Measurements from ENCODE around the gene CHCHD6.

Gene CHCHD6

DNA sequence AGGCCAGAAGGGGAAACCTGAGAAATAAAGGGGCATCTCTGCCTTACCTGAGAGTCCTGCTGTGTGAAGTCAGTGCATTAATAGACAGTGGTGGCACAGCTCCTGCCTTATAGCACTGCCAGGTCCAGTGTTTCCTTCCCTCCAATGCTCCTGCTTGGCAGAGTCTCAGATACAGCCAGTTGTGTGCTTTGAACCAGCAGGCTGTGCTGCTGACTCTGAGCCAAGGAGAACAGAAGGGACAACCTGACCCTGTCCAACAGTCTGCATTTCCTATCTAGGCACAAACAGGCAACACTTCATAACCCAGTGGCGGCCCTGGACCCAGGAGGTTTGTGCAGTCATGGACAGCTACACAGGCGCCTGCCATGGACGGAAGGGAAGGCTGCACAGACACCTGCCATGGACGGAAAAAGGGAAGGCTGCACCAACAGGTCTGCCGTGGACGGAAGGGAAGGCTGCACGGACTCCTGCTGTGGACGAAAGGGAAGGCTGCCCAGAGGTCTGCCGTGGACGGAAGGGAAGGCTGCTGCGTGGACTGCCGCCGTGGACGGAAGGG is 245.0 kb downstream of the CHCHD6 start:
- no peak for DNase-seq

DNA sequence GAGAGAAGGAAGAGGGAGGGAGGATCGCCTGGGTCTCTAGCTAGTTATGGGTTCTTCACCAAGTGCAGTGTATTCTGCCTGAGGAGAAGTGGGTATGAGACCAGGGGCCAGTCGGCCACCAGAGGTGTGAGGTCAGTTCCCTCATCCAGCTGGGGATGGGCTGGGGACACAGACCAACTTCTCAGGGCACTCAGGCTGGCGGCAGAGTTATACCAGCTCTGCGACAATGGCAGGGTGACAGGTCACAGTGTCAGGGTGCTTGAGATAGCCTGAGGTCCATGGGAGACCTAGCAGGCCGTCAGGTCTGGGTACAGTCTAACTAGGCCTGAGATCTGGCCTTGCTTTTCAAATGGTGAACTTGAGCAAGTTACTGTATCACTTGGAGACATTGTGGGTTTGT is 247.5 kb downstream of the CHCHD6 start:
- DNase-seq, result no peak

- DNase-seq, result no peak
Observed at GRCh38 chr3:126952261-126952982, 248.4 kb downstream of the CHCHD6 start.

- no peak for DNase-seq
Observed at GRCh38 chr3:126952983-126953660, 249.1 kb downstream of the CHCHD6 start.

- no peak for DNase-seq
Observed at GRCh38 chr3:126954141-126954842, 250.3 kb downstream of the CHCHD6 start.

- DNase-seq, result no peak
Observed at GRCh38 chr3:126955004-126955790, 251.2 kb downstream of the CHCHD6 start.

GRCh38 chr3:126956361-126956760 is 252.3 kb downstream of the CHCHD6 start:
- DNase-seq, result no peak

DNA sequence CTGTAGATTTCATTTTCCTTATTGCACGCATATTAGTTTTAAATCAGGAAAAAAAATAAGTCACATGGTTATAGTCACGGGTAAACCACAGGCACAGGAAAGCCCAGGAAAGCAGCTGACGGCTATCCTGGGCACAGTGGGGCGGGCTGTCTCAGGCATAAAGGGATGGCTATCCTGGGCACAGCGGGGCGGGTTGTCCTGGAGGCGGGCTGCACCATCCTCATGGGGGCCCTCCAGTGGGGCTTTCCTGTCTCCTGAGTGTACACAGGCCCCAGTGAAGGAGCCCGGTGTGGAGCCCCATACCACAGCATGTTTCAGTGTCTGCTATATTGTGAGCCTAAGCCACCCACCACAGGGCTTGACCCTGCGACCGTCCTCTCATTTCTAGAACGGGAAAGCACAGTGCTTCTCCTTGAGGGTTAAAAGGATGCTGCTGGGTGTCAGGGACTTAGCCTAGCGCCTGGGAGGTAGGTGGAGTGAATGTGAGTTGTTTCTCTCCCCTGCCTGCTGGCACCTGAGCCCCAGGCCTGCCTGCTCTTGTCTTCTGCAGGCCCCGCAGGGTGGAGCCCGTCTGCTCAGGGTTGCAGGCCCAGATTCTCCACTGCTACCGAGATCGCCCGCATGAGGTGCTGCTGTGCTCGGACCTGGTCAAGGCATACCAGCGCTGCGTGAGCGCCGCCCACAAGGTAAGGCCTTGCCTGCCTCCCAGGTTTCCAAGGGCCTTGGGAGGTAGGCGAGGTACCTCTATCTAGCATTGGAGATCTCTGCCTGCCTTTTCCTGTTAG is 253.0 kb downstream of the CHCHD6 start:
- DNase-seq, result no peak

GRCh38 chr3:126957776-126958637 is 254.0 kb downstream of the CHCHD6 start:
- DNase-seq, result no peak

GRCh38 chr3:126958638-126959085 is 254.6 kb downstream of the CHCHD6 start:
- DNase-seq, result no peak

- no peak for DNase-seq
Observed at GRCh38 chr3:126959136-126959920, 255.3 kb downstream of the CHCHD6 start.

DNA sequence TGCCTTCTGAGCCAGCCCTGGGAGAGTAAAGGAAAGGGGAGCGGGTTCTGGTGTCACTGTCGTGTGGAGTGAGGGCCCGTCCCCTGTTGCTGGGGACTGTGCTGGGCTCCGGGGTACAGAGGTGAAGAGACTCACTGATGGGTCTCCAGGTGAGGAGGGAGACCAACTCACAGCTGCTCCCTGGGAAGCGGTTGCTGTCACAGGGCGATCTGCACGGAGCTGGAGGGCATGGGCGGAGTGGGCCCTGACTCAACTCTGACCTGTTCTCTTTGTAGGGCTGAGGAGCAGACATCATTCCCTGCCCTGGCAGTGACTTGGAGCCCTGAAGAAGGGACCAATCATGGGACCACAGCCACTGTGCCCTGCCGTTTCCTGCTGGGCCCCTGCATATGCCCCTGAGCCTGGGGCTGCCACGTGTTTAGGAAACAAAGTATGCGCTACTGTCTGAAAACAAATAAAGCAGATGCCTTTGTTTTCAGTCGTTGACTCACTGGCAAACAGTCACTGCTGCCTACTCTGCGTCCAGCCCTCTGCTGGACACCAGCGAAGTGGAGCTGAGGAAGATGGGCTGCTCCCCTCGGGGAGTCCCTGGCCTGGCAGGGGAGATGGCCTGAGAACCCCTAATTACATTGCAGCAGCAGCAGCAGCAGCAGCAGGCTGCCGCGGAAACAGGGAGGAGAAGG is 256.0 kb downstream of the CHCHD6 start:
- no peak for DNase-seq

DNA sequence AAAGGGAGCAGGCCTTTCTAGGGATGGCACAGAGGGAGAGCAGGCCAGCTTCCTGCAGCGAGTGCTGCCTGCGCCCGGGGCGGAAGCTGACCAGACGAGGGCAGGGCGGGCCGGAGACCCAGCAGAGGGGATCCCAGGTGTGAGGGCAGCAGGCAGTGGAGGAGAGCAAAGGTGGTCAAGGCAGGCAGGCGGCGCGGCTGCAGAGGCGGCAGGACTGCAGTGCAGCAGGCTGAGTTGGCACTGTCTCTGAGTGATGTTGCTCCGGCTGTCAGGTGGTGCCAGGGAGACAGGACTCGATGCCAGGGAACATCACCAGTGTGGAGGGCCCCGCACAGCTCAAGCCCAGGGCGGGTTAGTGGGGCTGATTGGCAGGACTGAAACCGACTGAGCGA is 256.6 kb downstream of the CHCHD6 start:
- DNase-seq, result no peak

DNA sequence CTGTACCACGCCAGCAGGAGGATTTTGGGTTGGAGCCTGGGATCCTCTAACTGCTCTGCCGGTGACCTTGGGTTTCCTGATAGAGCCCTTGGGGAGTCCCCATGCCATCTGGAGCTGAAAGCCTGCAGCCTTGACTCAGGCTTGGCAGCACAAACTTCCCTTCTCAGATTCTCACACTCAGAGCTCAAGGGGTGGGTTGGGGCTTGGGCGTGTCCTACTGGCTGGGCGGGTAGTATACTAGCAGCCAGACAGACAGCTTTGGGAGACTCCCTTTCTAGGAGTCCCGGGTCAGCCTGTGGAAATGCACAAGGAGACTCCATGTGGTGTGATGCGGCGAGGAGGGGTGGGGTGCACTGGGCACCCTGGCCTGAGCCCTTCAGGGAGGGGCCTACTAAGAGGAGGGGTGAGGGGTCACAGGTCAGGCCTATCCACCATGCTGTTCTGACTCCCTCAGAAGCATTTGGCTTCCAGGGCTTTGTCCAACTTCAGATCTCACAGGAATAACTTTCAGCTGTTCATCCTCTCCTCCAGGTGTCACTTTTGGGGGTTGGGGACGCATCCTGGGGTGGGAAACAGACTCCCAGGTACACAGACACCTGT is 257.3 kb downstream of the CHCHD6 start:
- DNase-seq, result no peak

GRCh38 chr3:126961791-126962461 is 257.9 kb downstream of the CHCHD6 start:
- DNase-seq, result no peak

DNA sequence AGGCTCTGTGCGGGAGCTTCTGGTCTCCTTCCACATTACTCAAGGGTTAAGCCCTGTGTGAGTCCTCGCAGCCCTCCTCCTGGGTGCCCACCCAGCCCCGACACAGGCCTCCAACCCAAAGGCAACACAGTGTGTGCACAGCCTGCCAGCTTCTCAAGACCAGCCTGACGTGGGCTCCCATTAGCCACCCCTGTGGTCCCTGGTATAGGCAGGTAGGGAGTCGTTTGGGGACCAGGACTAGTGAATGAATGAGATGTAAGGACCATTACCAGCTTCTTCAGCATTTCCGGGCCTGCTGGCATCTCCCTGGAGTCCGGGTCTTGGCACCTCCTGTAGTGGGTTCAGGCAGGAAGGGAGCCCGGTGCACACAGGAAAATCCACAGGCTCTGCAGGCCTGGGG is 258.7 kb downstream of the CHCHD6 start:
- DNase-seq, result no peak

- no peak for DNase-seq
Observed at GRCh38 chr3:126963261-126964190, 259.5 kb downstream of the CHCHD6 start.

Measured in CD4-positive, alpha-beta T cell treated with Interleukin-17A for 1 hour (primary cell).